Hematopoietic multipotent progenitor cell treated with erythropoietin and hydrocortisone succinate and interleukin-3 and kit ligand, for 15 days (in vitro differentiated cells): Measurements from ENCODE around the gene SYCE1.
"Not testable (repeated sequence)": the region's sequence is repeated elsewhere in the genome, so short reads cannot be mapped to it uniquely, and the experiment has no call there.

ENCODE experiments used
- DNase-seq: peaks from one replicate; pipeline ENCODE4 v3.0.0-alpha.2; 2015; ENCODE audit warnings: low spot score

The SYCE1 gene

GRCh38 chr10:133565441-133566294, at the start of gene SYCE1:
SYCE1 (minus strand) TSS chr10:133565583; CDS start chr10:133565529, 54 bp downstream.
- DNase-seq, result no peak

- no peak for DNase-seq
Measured at GRCh38 chr10:133614830-133615580, 49.6 kb upstream of the SYCE1 start.

- DNase-seq, result no peak
Measured at GRCh38 chr10:133613699-133614098, 48.3 kb upstream of the SYCE1 start.

GRCh38 chr10:133611079-133611478, 45.7 kb upstream of the SYCE1 start:
- DNase-seq, result no peak

GRCh38 chr10:133608855-133609254, 43.5 kb upstream of the SYCE1 start:
- no peak for DNase-seq

GRCh38 chr10:133603434-133603833, 38.1 kb upstream of the SYCE1 start:
- not testable (repeated sequence) for DNase-seq

- DNase-seq, result no peak
Measured at GRCh38 chr10:133600657-133601056, 35.3 kb upstream of the SYCE1 start.

- not testable (repeated sequence) for DNase-seq
Measured at GRCh38 chr10:133599869-133600268, 34.5 kb upstream of the SYCE1 start.

- no peak for DNase-seq
Measured at GRCh38 chr10:133592716-133593115, 27.3 kb upstream of the SYCE1 start.

- DNase-seq, result no peak
Measured at GRCh38 chr10:133590970-133591359, 25.6 kb upstream of the SYCE1 start.

GRCh38 chr10:133590226-133590969, 25.0 kb upstream of the SYCE1 start:
- no peak for DNase-seq

- DNase-seq, result not testable (repeated sequence)
Measured at GRCh38 chr10:133577037-133577436, 11.7 kb upstream of the SYCE1 start.

GRCh38 chr10:133573460-133573859, 8.1 kb upstream of the SYCE1 start:
- DNase-seq, result not testable (repeated sequence)

GRCh38 chr10:133572055-133572454, 6.7 kb upstream of the SYCE1 start:
- DNase-seq, result not testable (repeated sequence)

GRCh38 chr10:133569801-133570200, 4.4 kb upstream of the SYCE1 start:
- not testable (repeated sequence) for DNase-seq

GRCh38 chr10:133568831-133569527, 3.6 kb upstream of the SYCE1 start:
- DNase-seq, result not testable (repeated sequence)

GRCh38 chr10:133568287-133568614, 2.9 kb upstream of the SYCE1 start:
- DNase-seq, result no peak

GRCh38 chr10:133567609-133568286, 2.4 kb upstream of the SYCE1 start:
- no peak for DNase-seq

GRCh38 chr10:133567119-133567518, 1.7 kb upstream of the SYCE1 start:
- DNase-seq, result no peak

GRCh38 chr10:133564816-133565215, 567 bp downstream of the SYCE1 start:
- no peak for DNase-seq

GRCh38 chr10:133559216-133559615, 6.2 kb downstream of the SYCE1 start:
- no peak for DNase-seq
